Activated naive CD4-positive, alpha-beta T cell treated with anti-CD3 and anti-CD28 coated beads, Interleukin-2, amount 50 U/mL, for 72 hours (primary cell): ENCODE measurements around the gene WHRN. TPM values are rescaled to one million over a fixed set of nuclear protein-coding genes. Genes with fewer than 3 reads are reported as not detected.
A peak's percentile ranks its signal among the peaks of the same experiment; 100 is the strongest.

ENCODE experiments used
- ATAC-seq, 2 donors: fragments of 150-1000 bp; cut with Tn5 transposase; 2 replicates each; pipeline ENCODE4 v1.10.0; 2021; ENCODE audit warnings: mild to moderate bottlenecking in 2 of 2, moderate library complexity in 2 of 2
- DNase-seq, 2 donors: peaks; one replicate each; pipeline ENCODE4 v3.0.0; 2021 to 2022; ENCODE audit warnings: low spot score in 2 of 2
- H3K27ac Mint-ChIP-seq, 2 donors: one replicate each; pipeline ENCODE4 v1.8.0; 2022; ENCODE audit warnings: mild to moderate bottlenecking in 2 of 2, mixed read lengths in 2 of 2
- H3K36me3 Mint-ChIP-seq, 2 donors: one replicate each; pipeline ENCODE4 v1.8.0; 2022; ENCODE audit warnings: mixed read lengths in 2 of 2
- H3K9me3 Mint-ChIP-seq, 2 donors: one replicate each; pipeline ENCODE4 v1.8.0; 2022; ENCODE audit warnings: mixed read lengths in 2 of 2
- total RNA-seq, 2 donors: library from RNA; stranded (reverse); gene quantifications; one replicate each; pipeline ENCODE4 v1.2.3, GENCODE V29; 2022

Gene WHRN
- total RNA-seq, 2 donors from 2014 or later, result 4.7 to 5.2 TPM

GRCh38 chr9:114450833-114451706 is 54.2 kb downstream of the WHRN start:
- DNase-seq (no peak), ATAC-seq (peak; percentile 19 to 20)
- Mint-ChIP-seq H3K9me3 (peaks cover 0 to 5% of the 10 kb centered on the region in 2 donors), H3K36me3 (peaks cover 0 to 11% of the 10 kb centered on the region in 2 donors), H3K27ac (peak overlapping the region in 1 of 2 donors; percentile 47)

GRCh38 chr9:114450181-114450580 is 55.1 kb downstream of the WHRN start:
- peaks cover 0 to 5% of the 10 kb centered on the region in 2 donors for H3K9me3 Mint-ChIP-seq
- peaks cover 0 to 11% of the 10 kb centered on the region in 2 donors for H3K36me3 Mint-ChIP-seq
- no peak overlapping the region for H3K27ac Mint-ChIP-seq
- ATAC-seq, result no peak
- no peak for DNase-seq

- H3K36me3 Mint-ChIP-seq, result peaks cover 0 to 11% of the 10 kb centered on the region in 2 donors
- no peak for ATAC-seq
Measured at GRCh38 chr9:114449236-114449635, 56.0 kb downstream of the WHRN start.

GRCh38 chr9:114448706-114449105 is 56.6 kb downstream of the WHRN start:
- Mint-ChIP-seq H3K36me3 (peaks cover 0 to 9% of the 10 kb centered on the region in 2 donors), H3K9me3 (peaks cover 2 to 5% of the 10 kb centered on the region in 2 donors), H3K27ac (no peak overlapping the region)
- peak in 1 of 2 donors; percentile 43 for ATAC-seq
- DNase-seq, result no peak

More at GRCh38 chr9:114449236-114449635, 56.0 kb downstream of the WHRN start:
- Mint-ChIP-seq H3K27ac (no peak overlapping the region), H3K9me3 (peaks cover 0 to 5% of the 10 kb centered on the region in 2 donors)
- DNase-seq, result no peak

- no peak for ATAC-seq
- no peaks in the 10 kb centered on the region for H3K36me3 Mint-ChIP-seq
- H3K27ac Mint-ChIP-seq, result no peak overlapping the region
- DNase-seq, result no peak
- H3K9me3 Mint-ChIP-seq, result peaks cover 0 to 5% of the 10 kb centered on the region in 2 donors
Measured at GRCh38 chr9:114446672-114447450, 58.4 kb downstream of the WHRN start.

- H3K9me3 Mint-ChIP-seq, result peaks cover 0 to 5% of the 10 kb centered on the region in 2 donors
- H3K36me3 Mint-ChIP-seq, result no peaks in the 10 kb centered on the region
- DNase-seq, result no peak
- no peak for ATAC-seq
- no peak overlapping the region for H3K27ac Mint-ChIP-seq
Measured at GRCh38 chr9:114446036-114446435, 59.2 kb downstream of the WHRN start.

GRCh38 chr9:114445616-114446015 is 59.7 kb downstream of the WHRN start:
- no peak for DNase-seq
- no peak overlapping the region for H3K27ac Mint-ChIP-seq
- no peaks in the 10 kb centered on the region for H3K36me3 Mint-ChIP-seq
- no peak for ATAC-seq
- H3K9me3 Mint-ChIP-seq, result peaks cover 0 to 5% of the 10 kb centered on the region in 2 donors

GRCh38 chr9:114442022-114442421 is 63.3 kb downstream of the WHRN start:
- H3K27ac Mint-ChIP-seq, result no peak overlapping the region
- H3K36me3 Mint-ChIP-seq, result no peaks in the 10 kb centered on the region
- ATAC-seq (no peak), DNase-seq (no peak)
- H3K9me3 Mint-ChIP-seq, result peaks cover 0 to 5% of the 10 kb centered on the region in 2 donors

- no peaks in the 10 kb centered on the region for H3K9me3 Mint-ChIP-seq
- no peaks in the 10 kb centered on the region for H3K36me3 Mint-ChIP-seq
- no peak for ATAC-seq
Measured at GRCh38 chr9:114437401-114437893, 67.8 kb downstream of the WHRN start.

GRCh38 chr9:114434878-114435311 is 70.4 kb downstream of the WHRN start:
- Mint-ChIP-seq H3K36me3 (no peaks in the 10 kb centered on the region), H3K27ac (no peak overlapping the region), H3K9me3 (no peaks in the 10 kb centered on the region)
- ATAC-seq (peak in 1 of 2 donors; percentile 52), DNase-seq (peak in 1 of 2 donors; percentile 40)

More at GRCh38 chr9:114437401-114437893, 67.8 kb downstream of the WHRN start:
- no peak for DNase-seq
- no peak overlapping the region for H3K27ac Mint-ChIP-seq

- Mint-ChIP-seq H3K36me3 (no peaks in the 10 kb centered on the region), H3K27ac (no peak overlapping the region), H3K9me3 (no peaks in the 10 kb centered on the region)
- ATAC-seq, result peak; percentile 40 to 46
- DNase-seq, result peak in 1 of 2 donors; percentile 11
Measured at GRCh38 chr9:114433720-114434255, 71.5 kb downstream of the WHRN start.

GRCh38 chr9:114433086-114433485 is 72.2 kb downstream of the WHRN start:
- Mint-ChIP-seq H3K9me3 (no peaks in the 10 kb centered on the region), H3K27ac (no peak overlapping the region), H3K36me3 (no peaks in the 10 kb centered on the region)
- no peak for ATAC-seq
- peak in 1 of 2 donors; percentile 31 for DNase-seq

GRCh38 chr9:114432323-114433067 is 72.8 kb downstream of the WHRN start:
- no peaks in the 10 kb centered on the region for H3K36me3 Mint-ChIP-seq
- no peak overlapping the region for H3K27ac Mint-ChIP-seq
- H3K9me3 Mint-ChIP-seq, result no peaks in the 10 kb centered on the region
- peak in 1 of 2 donors; percentile 11 for DNase-seq
- ATAC-seq, result no peak

GRCh38 chr9:114431770-114432169 is 73.5 kb downstream of the WHRN start:
- DNase-seq (peak in 1 of 2 donors; percentile 25), ATAC-seq (no peak)
- no peaks in the 10 kb centered on the region for H3K36me3 Mint-ChIP-seq
- H3K9me3 Mint-ChIP-seq, result no peaks in the 10 kb centered on the region
- H3K27ac Mint-ChIP-seq, result peak overlapping the region in 1 of 2 donors; percentile 6

- Mint-ChIP-seq H3K9me3 (no peaks in the 10 kb centered on the region), H3K27ac (peak overlapping the region in 1 of 2 donors; percentile 6)
Measured at GRCh38 chr9:114431003-114431402, 74.3 kb downstream of the WHRN start.

GRCh38 chr9:114430457-114430856 is 74.8 kb downstream of the WHRN start:
- no peak for DNase-seq
- no peak for ATAC-seq
- Mint-ChIP-seq H3K27ac (no peak overlapping the region), H3K9me3 (no peaks in the 10 kb centered on the region), H3K36me3 (no peaks in the 10 kb centered on the region)

More at GRCh38 chr9:114431003-114431402, 74.3 kb downstream of the WHRN start:
- no peaks in the 10 kb centered on the region for H3K36me3 Mint-ChIP-seq
- ATAC-seq (no peak), DNase-seq (peak in 1 of 2 donors; percentile 16)
